Measurements from ENCODE around the gene PRMT7. TPM values are rescaled to one million over a fixed set of nuclear protein-coding genes. Genes with fewer than 3 reads are reported as not detected.
A peak's percentile ranks its signal among the peaks of the same experiment; 100 is the strongest.

PRMT7 gene
- total RNA-seq, 1 donor from 2014 or later, result 71.9 TPM

- Mint-ChIP-seq H3K9me3 (no peaks in the 10 kb centered on the region), H3K27me3 (ENCODE audit: low read depth) (no peaks in the 10 kb centered on the region), H3K27ac (ENCODE audit: unreplicated experiment) (no peak overlapping the region), H3K4me3 (no peak overlapping the region), H3K36me3 (ENCODE audit: low read depth) (no peaks in the 10 kb centered on the region), H3K4me1 (no peaks in the 10 kb centered on the region)
- TF ChIP-seq CTCF (conservative IDR thresholded peaks at IDR 0.05), result peak; percentile 22
- DNase-seq (ENCODE audit: low read depth, low spot score), result no peak
Observed at GRCh38 chr16:68355447-68356248, 44.8 kb downstream of the PRMT7 start.

GRCh38 chr16:68356249-68356918, 45.6 kb downstream of the PRMT7 start:
- H3K27ac Mint-ChIP-seq (ENCODE audit: unreplicated experiment), result no peak overlapping the region
- no peak for DNase-seq (ENCODE audit: low read depth, low spot score)
- H3K36me3 Mint-ChIP-seq (ENCODE audit: low read depth), result no peaks in the 10 kb centered on the region
- no peaks in the 10 kb centered on the region for H3K27me3 Mint-ChIP-seq (ENCODE audit: low read depth)
- TF ChIP-seq CTCF (conservative IDR thresholded peaks at IDR 0.05), result no peak
- H3K4me1 Mint-ChIP-seq, result no peaks in the 10 kb centered on the region
- H3K9me3 Mint-ChIP-seq, result no peaks in the 10 kb centered on the region
- no peak overlapping the region for H3K4me3 Mint-ChIP-seq

- Mint-ChIP-seq H3K4me1 (no peaks in the 10 kb centered on the region), H3K4me3 (no peak overlapping the region), H3K36me3 (ENCODE audit: low read depth) (no peaks in the 10 kb centered on the region), H3K27ac (ENCODE audit: unreplicated experiment) (no peak overlapping the region), H3K9me3 (no peaks in the 10 kb centered on the region), H3K27me3 (ENCODE audit: low read depth) (no peaks in the 10 kb centered on the region)
- TF ChIP-seq CTCF (conservative IDR thresholded peaks at IDR 0.05), result no peak
- DNase-seq (ENCODE audit: low read depth, low spot score), result no peak
Observed at GRCh38 chr16:68356919-68357286, 46.1 kb downstream of the PRMT7 start.

- H3K36me3 Mint-ChIP-seq (ENCODE audit: low read depth), result no peaks in the 10 kb centered on the region
- H3K27me3 Mint-ChIP-seq (ENCODE audit: low read depth), result no peaks in the 10 kb centered on the region
- H3K4me1 Mint-ChIP-seq, result no peaks in the 10 kb centered on the region
- no peak overlapping the region for H3K4me3 Mint-ChIP-seq
- no peak overlapping the region for H3K27ac Mint-ChIP-seq (ENCODE audit: unreplicated experiment)
- no peaks in the 10 kb centered on the region for H3K9me3 Mint-ChIP-seq
- no peak for DNase-seq (ENCODE audit: low read depth, low spot score)
- no peak for TF ChIP-seq CTCF (conservative IDR thresholded peaks at IDR 0.05)
Observed at GRCh38 chr16:68357521-68357922, 46.7 kb downstream of the PRMT7 start.

GRCh38 chr16:68357923-68358322, 47.1 kb downstream of the PRMT7 start:
- Mint-ChIP-seq H3K27me3 (ENCODE audit: low read depth) (no peaks in the 10 kb centered on the region), H3K4me3 (no peak overlapping the region), H3K4me1 (no peaks in the 10 kb centered on the region), H3K9me3 (no peaks in the 10 kb centered on the region), H3K36me3 (ENCODE audit: low read depth) (no peaks in the 10 kb centered on the region), H3K27ac (ENCODE audit: unreplicated experiment) (no peak overlapping the region)
- TF ChIP-seq CTCF (conservative IDR thresholded peaks at IDR 0.05), result no peak
- no peak for DNase-seq (ENCODE audit: low read depth, low spot score)
